Mesenchymal stem cell (in vitro differentiated cells and primary cell): ENCODE measurements around the gene COG7.
"Not testable (repeated sequence)": the region's sequence is repeated elsewhere in the genome, so short reads cannot be mapped to it uniquely, and the experiment has no call there.

ENCODE experiments used
- DNase-seq: peaks from one replicate; pipeline ENCODE4 v3.0.0-alpha.2; 2013
- H2AFZ ChIP-seq: one replicate; pipeline ENCODE4 v1.6.1; 2013; ENCODE audit warnings: low read depth, mild to moderate bottlenecking, control low read depth, inconsistent platforms, low read length, moderate library complexity
- H2AK5ac ChIP-seq: 2 replicates; pipeline ENCODE4 v1.6.1; 2013; ENCODE audit warnings: low read length, moderate library complexity, mild to moderate bottlenecking, inconsistent platforms; ENCODE audit not compliant: severe bottlenecking
- H2BK120ac ChIP-seq: one replicate; pipeline ENCODE4 v1.6.1; 2013; ENCODE audit warnings: low read depth, mild to moderate bottlenecking, inconsistent platforms, low read length, moderate library complexity
- H2BK12ac ChIP-seq, 2 experiments: one replicate each; pipeline ENCODE4 v1.6.1; 2013; ENCODE audit warnings: inconsistent platforms in 2 of 2, low read length in 2 of 2, mild to moderate bottlenecking in 2 of 2, moderate library complexity in 2 of 2, control low read depth in 1 of 2
- H2BK15ac ChIP-seq: one replicate; pipeline ENCODE4 v1.6.1; 2013; ENCODE audit warnings: mild to moderate bottlenecking, low read depth, inconsistent platforms; ENCODE audit not compliant: poor library complexity, severe bottlenecking
- H2BK5ac ChIP-seq: 2 replicates; pipeline ENCODE4 v1.6.1; 2013; ENCODE audit warnings: low read depth, mild to moderate bottlenecking, low read length, control low read depth, inconsistent platforms; ENCODE audit not compliant: poor library complexity, severe bottlenecking
- H3K14ac ChIP-seq, 2 experiments: one replicate each; pipeline ENCODE4 v1.6.1; 2013; ENCODE audit warnings: inconsistent platforms in 2 of 2, low read length in 2 of 2, control low read depth in 1 of 2, mild to moderate bottlenecking in 1 of 2, moderate library complexity in 1 of 2
- H3K18ac ChIP-seq, 2 experiments: one replicate each; pipeline ENCODE4 v1.6.1; 2013; ENCODE audit warnings: inconsistent platforms in 2 of 2, low read length in 2 of 2, control low read depth in 1 of 2, low read depth in 1 of 2, mild to moderate bottlenecking in 1 of 2
- H3K23ac ChIP-seq, 2 experiments: one replicate each; pipeline ENCODE4 v1.6.1; 2013; ENCODE audit warnings: inconsistent platforms in 2 of 2, low read length in 2 of 2, mild to moderate bottlenecking in 2 of 2, moderate library complexity in 2 of 2, control low read depth in 1 of 2
- H3K27ac ChIP-seq: 2 replicates; pipeline ENCODE4 v1.5.1; 2013; ENCODE audit warnings: mild to moderate bottlenecking, moderate library complexity, low read length, control low read depth, inconsistent platforms; ENCODE audit not compliant: poor library complexity, severe bottlenecking
- H3K27me3 ChIP-seq, 2 experiments: 2 replicates each; pipeline versions ENCODE4 v1.6.1 to v1.7.0; 2013; ENCODE audit warnings: low read length in 2 of 2, mild to moderate bottlenecking in 2 of 2, moderate library complexity in 2 of 2, control low read depth in 1 of 2, inconsistent platforms in 1 of 2; ENCODE audit not compliant: control insufficient read depth in 1 of 2, insufficient read depth in 1 of 2
- H3K36me3 ChIP-seq, 2 experiments: 2 replicates each; pipeline versions ENCODE4 v1.6.1 to v1.7.0; 2013; ENCODE audit warnings: low read length in 2 of 2, control low read depth in 1 of 2, inconsistent platforms in 1 of 2, low read depth in 1 of 2, mild to moderate bottlenecking in 1 of 2; ENCODE audit not compliant: insufficient read depth in 2 of 2, control insufficient read depth in 1 of 2
- H3K4ac ChIP-seq, 2 experiments: one replicate each; pipeline ENCODE4 v1.6.1; 2013; ENCODE audit warnings: inconsistent platforms in 2 of 2, low read length in 2 of 2, mild to moderate bottlenecking in 2 of 2, moderate library complexity in 2 of 2, control low read depth in 1 of 2, low read depth in 1 of 2
- H3K4me1 ChIP-seq: 2 replicates; pipeline ENCODE4 v1.6.1; 2013; ENCODE audit warnings: low read depth, low read length, control low read depth; ENCODE audit not compliant: control insufficient read depth, insufficient read depth
- H3K4me2 ChIP-seq: 2 replicates; pipeline ENCODE4 v1.6.1; 2013; ENCODE audit warnings: low read length, mild to moderate bottlenecking, inconsistent platforms; ENCODE audit not compliant: poor library complexity, severe bottlenecking
- H3K4me3 ChIP-seq, 2 experiments: 2 replicates each; pipeline versions ENCODE4 v1.5.1 to v1.7.0; 2013; ENCODE audit warnings: low read length in 2 of 2, mild to moderate bottlenecking in 2 of 2, control low read depth in 1 of 2, low read depth in 1 of 2; ENCODE audit not compliant: insufficient read depth in 1 of 2
- H3K79me1 ChIP-seq: replicated peaks from 2 replicates; pipeline ENCODE4 v1.6.1; 2013; ENCODE audit warnings: mild to moderate bottlenecking, control low read depth, low read length, inconsistent platforms; ENCODE audit not compliant: poor library complexity, severe bottlenecking
- H3K9ac ChIP-seq: 2 replicates; pipeline ENCODE4 v1.7.0; 2013; ENCODE audit warnings: mild to moderate bottlenecking, low read length, moderate library complexity
- H3K9me3 ChIP-seq: 2 replicates; pipeline ENCODE4 v1.7.0; 2013; ENCODE audit warnings: mild to moderate bottlenecking, low read length; ENCODE audit not compliant: control insufficient read depth
- H4K8ac ChIP-seq: one replicate; pipeline ENCODE4 v1.6.1; 2013; ENCODE audit warnings: inconsistent platforms, mild to moderate bottlenecking, low read length, moderate library complexity
- H4K91ac ChIP-seq: one replicate; pipeline ENCODE4 v1.6.1; 2013; ENCODE audit warnings: mild to moderate bottlenecking, low read length, inconsistent platforms
- WGBS: methylation state at CpG from one replicate; pipeline ENCODE4 v1.1.7; 2013; ENCODE audit warnings: mixed read lengths; 5-methylcytosine and 5-hydroxymethylcytosine counted together

COG7 gene

DNA sequence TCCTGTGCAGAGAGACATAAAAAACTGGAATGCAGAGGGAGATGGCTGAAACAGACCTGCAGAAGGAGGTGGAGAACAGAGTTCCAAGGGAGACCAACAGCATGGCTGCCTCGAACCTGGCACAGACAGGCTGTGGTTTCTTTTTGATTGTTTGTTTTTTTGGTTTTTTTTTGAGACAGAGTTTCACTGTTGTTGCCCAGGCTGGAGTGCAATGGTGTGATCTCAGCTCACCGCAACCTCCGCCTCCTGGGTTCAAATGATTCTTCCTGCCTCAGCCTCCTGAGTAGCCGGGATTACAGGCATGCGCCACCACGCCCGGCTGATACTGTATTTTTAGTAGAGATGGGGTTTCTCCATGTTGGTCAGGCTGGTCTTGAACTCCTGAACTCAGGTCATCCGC, 30.5 kb upstream of the COG7 start:
- H2AK5ac ChIP-seq, H3K18ac ChIP-seq, H3K14ac ChIP-seq, H3K4me1 ChIP-seq, H3K9me3 ChIP-seq, DNase-seq, H3K9ac ChIP-seq, H2BK12ac ChIP-seq, H4K91ac ChIP-seq, H3K4me2 ChIP-seq, H2BK15ac ChIP-seq, H3K4ac ChIP-seq, H2AFZ ChIP-seq, H3K23ac ChIP-seq, H3K4me3 ChIP-seq, H4K8ac ChIP-seq, H2BK120ac ChIP-seq, H2BK5ac ChIP-seq, H3K27me3 ChIP-seq, H3K27ac ChIP-seq: not testable (repeated sequence)
- WGBS = 97% methylated on average over 8 of the region's 8 CpGs
- H3K36me3 ChIP-seq = peaks cover 76 to 93% of the 10 kb centered on the region in 2 experiments
- peaks cover 31% of the 10 kb centered on the region for H3K79me1 ChIP-seq

DNA sequence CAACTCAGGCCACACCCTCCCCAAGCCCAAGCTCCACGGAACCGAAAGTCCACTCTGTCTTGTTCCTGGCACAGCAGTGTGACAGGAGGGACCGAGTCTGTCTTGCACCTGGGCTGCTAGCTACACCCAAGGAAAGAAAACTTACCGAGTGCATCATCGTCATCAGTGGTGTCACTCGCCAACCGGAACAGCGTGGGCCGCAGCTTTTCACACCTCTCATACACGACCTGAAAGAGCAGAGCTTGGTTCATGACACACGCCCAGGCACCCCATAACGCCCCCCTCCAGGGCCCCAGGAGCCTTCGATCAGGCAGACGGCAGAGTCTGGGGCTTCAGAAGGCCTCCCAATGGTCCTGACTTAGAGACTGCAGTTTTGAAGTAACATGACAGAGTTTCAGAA, 29.8 kb upstream of the COG7 start:
- Histone ChIP-seq H3K18ac (no peak overlapping the region), H4K91ac (no peak overlapping the region), H2AK5ac (no peak overlapping the region), H3K4me1 (no peaks in the 10 kb centered on the region), H4K8ac (no peak overlapping the region), H3K14ac (no peak overlapping the region), H3K36me3 (peaks cover 74 to 90% of the 10 kb centered on the region in 2 experiments), H3K27ac (no peak overlapping the region), H2BK120ac (no peak overlapping the region), H3K27me3 (no peaks in the 10 kb centered on the region), H3K79me1 (peaks cover 28% of the 10 kb centered on the region), H3K9ac (no peak overlapping the region), H2BK12ac (no peak overlapping the region), H3K4me2 (no peak overlapping the region), H2BK5ac (no peak overlapping the region), H3K9me3 (no peaks in the 10 kb centered on the region), H3K23ac (no peak overlapping the region), H3K4ac (no peak overlapping the region), H3K4me3 (no peak overlapping the region), H2AFZ (no peak overlapping the region), H2BK15ac (no peak overlapping the region)
- 97% methylated on average over 14 of the region's 14 CpGs for WGBS
- no peak for DNase-seq

- no peak overlapping the region for H3K14ac ChIP-seq
- no peak overlapping the region for H2BK12ac ChIP-seq
- no peaks in the 10 kb centered on the region for H3K9me3 ChIP-seq
- no peak overlapping the region for H3K9ac ChIP-seq
- no peak overlapping the region for H2BK15ac ChIP-seq
- no peak overlapping the region for H4K91ac ChIP-seq
- no peak overlapping the region for H2AFZ ChIP-seq
- H3K4me2 ChIP-seq = no peak overlapping the region
- H2AK5ac ChIP-seq = no peak overlapping the region
- H3K4ac ChIP-seq = no peak overlapping the region
- no peaks in the 10 kb centered on the region for H3K27me3 ChIP-seq
- no peaks in the 10 kb centered on the region for H3K4me1 ChIP-seq
- DNase-seq = no peak
- H3K79me1 ChIP-seq = peaks cover 20% of the 10 kb centered on the region
- WGBS = 99% methylated on average over 4 of the region's 4 CpGs
- H2BK120ac ChIP-seq = no peak overlapping the region
- H2BK5ac ChIP-seq = no peak overlapping the region
- no peak overlapping the region for H3K4me3 ChIP-seq
- H3K18ac ChIP-seq = no peak overlapping the region
- peaks cover 63 to 90% of the 10 kb centered on the region in 2 experiments for H3K36me3 ChIP-seq
- no peak overlapping the region for H3K23ac ChIP-seq
- H4K8ac ChIP-seq = no peak overlapping the region
- H3K27ac ChIP-seq = no peak overlapping the region
These were observed 27.3 kb upstream of the COG7 start for GRCh38 chr16:23480257-23480656.

- H2BK120ac ChIP-seq = no peak overlapping the region
- H2AK5ac ChIP-seq = no peak overlapping the region
- H3K79me1 ChIP-seq = peaks cover 20% of the 10 kb centered on the region
- no peak overlapping the region for H3K14ac ChIP-seq
- H3K9me3 ChIP-seq = no peaks in the 10 kb centered on the region
- H3K36me3 ChIP-seq = peaks cover 69 to 90% of the 10 kb centered on the region in 2 experiments
- no peaks in the 10 kb centered on the region for H3K4me1 ChIP-seq
- H3K4ac ChIP-seq = no peak overlapping the region
- H2BK15ac ChIP-seq = no peak overlapping the region
- no peak overlapping the region for H2BK5ac ChIP-seq
- no peaks in the 10 kb centered on the region for H3K27me3 ChIP-seq
- no peak overlapping the region for H2BK12ac ChIP-seq
- no peak overlapping the region for H3K4me2 ChIP-seq
- no peak overlapping the region for H2AFZ ChIP-seq
- H3K23ac ChIP-seq = no peak overlapping the region
- DNase-seq = no peak
- H3K9ac ChIP-seq = no peak overlapping the region
- 98% methylated on average over 3 of the region's 3 CpGs for WGBS
- no peak overlapping the region for H4K91ac ChIP-seq
- no peak overlapping the region for H4K8ac ChIP-seq
- no peak overlapping the region for H3K18ac ChIP-seq
- H3K4me3 ChIP-seq = no peak overlapping the region
- no peak overlapping the region for H3K27ac ChIP-seq
These were observed 26.1 kb upstream of the COG7 start for GRCh38 chr16:23479138-23479537.
